HUDEP-2 (cell line): Measurements from ENCODE around the gene TMPRSS6.
A peak's percentile ranks its signal among the peaks of the same experiment; 100 is the strongest.

Experiments
- DNase-seq, 76 experiments: peaks; one replicate each; lab custom pipeline; 2025; ENCODE audit not compliant: unreplicated experiment in 76 of 76; lab: John Stamatoyannopoulos, UW

The TMPRSS6 gene

GRCh38 chr22:37054056-37054395, 55.5 kb downstream of the TMPRSS6 start:
- DNase-seq, result peak in 4 of 76 experiments; percentile 37 to 57 (median 48)

GRCh38 chr22:37053310-37054055, 56.0 kb downstream of the TMPRSS6 start:
- DNase-seq, result peak in 73 of 76 experiments; percentile 23 to 88 (median 61)

- DNase-seq, result no peak
Observed at GRCh38 chr22:37052386-37053309, 56.9 kb downstream of the TMPRSS6 start.

GRCh38 chr22:37051391-37052385, 57.8 kb downstream of the TMPRSS6 start, which contains the start of gene KCTD17:
Gene KCTD17, plus strand, starts transcription at chr22:37051742. Its CDS starts 19 bp downstream, at chr22:37051761.
- peak in 55 of 76 experiments; percentile 1 to 72 (median 44) for DNase-seq

GRCh38 chr22:37050913-37051312, 58.6 kb downstream of the TMPRSS6 start:
- DNase-seq, result no peak

GRCh38 chr22:37049224-37049623, 60.3 kb downstream of the TMPRSS6 start:
- DNase-seq, result no peak

- no peak for DNase-seq
Observed at GRCh38 chr22:37048133-37048532, 61.4 kb downstream of the TMPRSS6 start.

- no peak for DNase-seq
Observed at GRCh38 chr22:37047006-37047405, 62.5 kb downstream of the TMPRSS6 start.

GRCh38 chr22:37046589-37046988, 62.9 kb downstream of the TMPRSS6 start:
- DNase-seq, result no peak

- peak in 4 of 76 experiments; percentile 5 to 28 (median 14) for DNase-seq
Observed at GRCh38 chr22:37045958-37046357, 63.6 kb downstream of the TMPRSS6 start.

GRCh38 chr22:37044634-37045625, 64.6 kb downstream of the TMPRSS6 start:
- DNase-seq, result no peak

GRCh38 chr22:37043828-37044538, 65.5 kb downstream of the TMPRSS6 start:
- peak in 71 of 76 experiments; percentile 15 to 84 (median 67) for DNase-seq

- DNase-seq, result no peak
Observed at GRCh38 chr22:37043209-37043827, 66.2 kb downstream of the TMPRSS6 start.

GRCh38 chr22:37039466-37039865, 70.0 kb downstream of the TMPRSS6 start:
- no peak for DNase-seq

GRCh38 chr22:37037669-37038068, 71.8 kb downstream of the TMPRSS6 start:
- DNase-seq, result no peak

- DNase-seq, result no peak
Observed at GRCh38 chr22:37036655-37037377, 72.7 kb downstream of the TMPRSS6 start.
